SU-DHL-6 (cell line): Measurements from ENCODE around the gene HECTD4.

Source experiments
- H2AFZ ChIP-seq: fragments of 200-600 bp; sonication (generic); 2 replicates; pipeline ENCODE4 v1.6.1; 2014; ENCODE audit warnings: low read depth, mild to moderate bottlenecking, moderate library complexity, mixed read lengths, antibody characterized with exemption, low read length; ENCODE audit not compliant: severe bottlenecking
- H3F3A ChIP-seq: fragments of 200-600 bp; shearing (Covaris generic); 2 replicates; pipeline ENCODE4 v1.6.0; 2016; ENCODE audit warnings: antibody characterized with exemption, mild to moderate bottlenecking; ENCODE audit not compliant: insufficient read depth
- H3K27ac ChIP-seq: fragments of 200-600 bp; sonication (generic); 2 replicates; pipeline ENCODE4 v1.5.1; 2016; ENCODE audit warnings: low read depth, mild to moderate bottlenecking, low read length, moderate library complexity, mixed read lengths
- H3K27me3 ChIP-seq: fragments of 200-600 bp; sonication (generic), shearing (Covaris generic); 2 replicates; pipeline ENCODE4 v1.6.0; 2014; ENCODE audit warnings: mild to moderate bottlenecking, low read length
- H3K36me3 ChIP-seq: fragments of 200-600 bp; sonication (generic); 2 replicates; pipeline ENCODE4 v1.6.1; 2014; ENCODE audit warnings: mild to moderate bottlenecking, low read length, mixed read lengths
- H3K4me2 ChIP-seq: fragments of 300-600, 200-600 bp; shearing (Covaris generic), sonication (generic); 2 replicates; pipeline ENCODE4 v1.6.0; 2014; ENCODE audit warnings: low read length, low read depth, mild to moderate bottlenecking; ENCODE audit not compliant: poor library complexity, severe bottlenecking
- H3K4me3 ChIP-seq: fragments of 200-600 bp; sonication (generic); 2 replicates; pipeline ENCODE4 v1.5.1; 2014; ENCODE audit warnings: antibody characterized with exemption, low read length, mild to moderate bottlenecking, mixed read lengths; ENCODE audit not compliant: insufficient read depth, poor library complexity, severe bottlenecking
- H3K79me2 ChIP-seq: fragments of 200-600 bp; sonication (generic); 2 replicates; pipeline ENCODE4 v1.6.1; 2014; ENCODE audit warnings: mild to moderate bottlenecking, low read length, moderate library complexity; ENCODE audit not compliant: insufficient read depth
- H3K9ac ChIP-seq: fragments of 200-600 bp; sonication (generic); 2 replicates; pipeline ENCODE4 v1.7.0; 2014; ENCODE audit warnings: mild to moderate bottlenecking, low read length
- H3K9me2 ChIP-seq: fragments of 200-600 bp; sonication (generic); replicated peaks from 2 replicates; pipeline ENCODE4 v1.6.1; 2014; ENCODE audit warnings: low read length; ENCODE audit not compliant: insufficient read depth
- H3K9me3 ChIP-seq: fragments of 200-600 bp; sonication (generic); 2 replicates; pipeline ENCODE4 v1.6.1; 2014; ENCODE audit warnings: low read length, mixed read lengths; ENCODE audit not compliant: insufficient read depth
- H4K20me1 ChIP-seq: fragments of 200-600 bp; sonication (generic); 2 replicates; pipeline ENCODE4 v1.6.1; 2014; ENCODE audit warnings: low read depth, mild to moderate bottlenecking, antibody characterized with exemption, low read length, moderate library complexity, mixed read lengths
- CTCF ChIP-seq: fragments of 200-600 bp; sonication (generic); IDR thresholded peaks from one replicate; pipeline ENCODE4 v1.5.1; 2017; ENCODE audit warnings: antibody characterized with exemption, mild to moderate bottlenecking, low read length, moderate library complexity; ENCODE audit not compliant: insufficient read depth, poor library complexity, severe bottlenecking
- EZH2phosphoT487 ChIP-seq: fragments of 200-600 bp; sonication (generic), shearing (Covaris generic); conservative IDR thresholded peaks from 2 replicates; pipeline ENCODE4 v1.6.1; 2018; ENCODE audit warnings: mild to moderate bottlenecking, antibody characterized with exemption, low read length, moderate library complexity, mixed read lengths

HECTD4 gene

DNA sequence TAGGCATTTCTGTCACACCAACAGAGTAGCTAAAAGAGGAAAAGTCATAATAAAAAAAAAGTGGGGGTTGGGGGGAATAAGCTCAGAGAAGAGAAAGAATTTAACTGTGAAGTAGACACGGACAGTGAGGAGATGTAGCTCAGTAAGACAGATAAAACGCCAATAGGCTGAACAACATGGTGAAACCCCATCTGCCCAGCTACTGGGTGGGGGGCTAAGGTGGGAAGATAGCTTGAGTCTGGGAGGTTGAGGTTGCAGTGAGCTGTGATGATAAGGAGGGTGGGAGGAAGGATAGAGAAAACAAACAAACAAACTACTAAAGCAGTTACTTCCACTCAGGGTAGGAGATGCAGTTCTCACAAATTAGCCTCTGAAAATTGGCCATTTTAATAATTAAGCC, 25.0 kb downstream of the HECTD4 start:
- no peaks in the 10 kb centered on the region for H3K27me3 ChIP-seq
- no peaks in the 10 kb centered on the region for H3K36me3 ChIP-seq
- H3K4me2 ChIP-seq: no peak overlapping the region
- H3K4me3 ChIP-seq: no peak overlapping the region
- no peaks in the 10 kb centered on the region for H3F3A ChIP-seq
- no peak overlapping the region for H2AFZ ChIP-seq
- H3K9me3 ChIP-seq: no peaks in the 10 kb centered on the region
- peaks cover 21% of the 10 kb centered on the region for H3K79me2 ChIP-seq
- no peak overlapping the region for H3K9ac ChIP-seq
- no peaks in the 10 kb centered on the region for H4K20me1 ChIP-seq
- no peaks in the 10 kb centered on the region for H3K9me2 ChIP-seq
- no peak overlapping the region for H3K27ac ChIP-seq
- TF ChIP-seq CTCF: no peak
- TF ChIP-seq EZH2phosphoT487: no peak

DNA sequence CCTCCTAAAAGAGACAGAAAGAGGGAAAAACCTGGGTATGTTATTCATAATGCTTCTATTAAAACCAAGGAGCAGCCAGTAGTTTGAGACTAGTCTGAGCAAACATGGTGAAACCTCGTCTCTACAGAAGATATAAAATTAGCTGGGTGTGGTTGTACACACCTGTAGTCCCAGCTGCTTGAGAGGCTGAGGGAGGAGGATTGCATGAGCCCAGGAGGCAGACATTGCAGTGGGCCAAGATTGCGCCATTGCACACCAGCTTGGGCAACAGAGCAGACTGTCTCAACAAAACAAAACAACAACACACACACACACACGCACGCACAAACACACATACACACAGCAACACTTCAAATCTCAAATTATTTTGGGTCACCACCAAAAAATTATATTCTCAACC, 27.8 kb downstream of the HECTD4 start:
- TF ChIP-seq EZH2phosphoT487 (no peak), CTCF (no peak)
- Histone ChIP-seq H4K20me1 (peaks cover 5% of the 10 kb centered on the region), H3K9me3 (no peaks in the 10 kb centered on the region), H2AFZ (no peak overlapping the region), H3K4me2 (no peak overlapping the region), H3K9ac (no peak overlapping the region), H3K4me3 (no peak overlapping the region), H3K27ac (no peak overlapping the region), H3K79me2 (peaks cover 10% of the 10 kb centered on the region; the same call in 1 of the 2 replicates), H3K9me2 (no peaks in the 10 kb centered on the region), H3K36me3 (no peaks in the 10 kb centered on the region), H3F3A (no peaks in the 10 kb centered on the region), H3K27me3 (no peaks in the 10 kb centered on the region)

GRCh38 chr12:112353393-112353792, 28.8 kb downstream of the HECTD4 start:
- Histone ChIP-seq H3K27ac (no peak overlapping the region), H3K4me2 (no peak overlapping the region)

More at GRCh38 chr12:112353393-112353792, 28.8 kb downstream of the HECTD4 start:
- Histone ChIP-seq H3K9ac (no peak overlapping the region), H3K36me3 (no peaks in the 10 kb centered on the region), H3K9me3 (no peaks in the 10 kb centered on the region), H3K27me3 (no peaks in the 10 kb centered on the region), H3F3A (no peaks in the 10 kb centered on the region), H3K9me2 (no peaks in the 10 kb centered on the region), H4K20me1 (peaks cover 5% of the 10 kb centered on the region), H3K4me3 (no peak overlapping the region), H2AFZ (no peak overlapping the region), H3K79me2 (peaks cover 10% of the 10 kb centered on the region; the same call in 1 of the 2 replicates)
- TF ChIP-seq EZH2phosphoT487 (no peak), CTCF (no peak)
